ENCODE results near the gene WBP2NL. TPM values are rescaled to one million over a fixed set of nuclear protein-coding genes. Genes with fewer than 3 reads are reported as not detected.

The WBP2NL gene
- polyA plus RNA-seq, 1 experiment: 0.22 TPM

- CTCF ChIA-PET: interaction anchor here (0.9 to 4.2 kb wide), 4 partner anchors 8 to 260 kb away, joined by 3 to 19 read pairs (median 8); partner anchors contain the start of gene CENPM
- no peaks in the 10 kb centered on the region for H3K36me3 ChIP-seq (ENCODE audit: control insufficient read depth, insufficient read depth, low read length)
- no peaks in the 10 kb centered on the region for H3K27me3 ChIP-seq (ENCODE audit: control insufficient read depth, insufficient read depth, low read length)
- H3K4me3 ChIP-seq (ENCODE audit: low read depth, low read length): no peak overlapping the region
- TF ChIP-seq, protein P1, sequence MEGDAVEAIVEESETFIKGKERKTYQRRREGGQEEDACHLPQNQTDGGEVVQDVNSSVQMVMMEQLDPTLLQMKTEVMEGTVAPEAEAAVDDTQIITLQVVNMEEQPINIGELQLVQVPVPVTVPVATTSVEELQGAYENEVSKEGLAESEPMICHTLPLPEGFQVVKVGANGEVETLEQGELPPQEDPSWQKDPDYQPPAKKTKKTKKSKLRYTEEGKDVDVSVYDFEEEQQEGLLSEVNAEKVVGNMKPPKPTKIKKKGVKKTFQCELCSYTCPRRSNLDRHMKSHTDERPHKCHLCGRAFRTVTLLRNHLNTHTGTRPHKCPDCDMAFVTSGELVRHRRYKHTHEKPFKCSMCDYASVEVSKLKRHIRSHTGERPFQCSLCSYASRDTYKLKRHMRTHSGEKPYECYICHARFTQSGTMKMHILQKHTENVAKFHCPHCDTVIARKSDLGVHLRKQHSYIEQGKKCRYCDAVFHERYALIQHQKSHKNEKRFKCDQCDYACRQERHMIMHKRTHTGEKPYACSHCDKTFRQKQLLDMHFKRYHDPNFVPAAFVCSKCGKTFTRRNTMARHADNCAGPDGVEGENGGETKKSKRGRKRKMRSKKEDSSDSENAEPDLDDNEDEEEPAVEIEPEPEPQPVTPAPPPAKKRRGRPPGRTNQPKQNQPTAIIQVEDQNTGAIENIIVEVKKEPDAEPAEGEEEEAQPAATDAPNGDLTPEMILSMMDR (IDR thresholded peaks at IDR 0.05; ENCODE audit: insufficient read depth, low read depth, low read length): no peak
- POLR2A ChIA-PET: no interaction called here
- DNase-seq (ENCODE audit: low read depth): no peak
Measured at GRCh38 chr22:41957941-41958556, 40.5 kb upstream of the WBP2NL start.

- ChIA-PET POLR2A (no interaction called here), CTCF (interaction anchor here (1.0 to 2.2 kb wide), 6 partner anchors 127 to 481 kb away, joined by 3 to 9 read pairs (median 4); partner anchors contain the start of gene NDUFA6)
- DNase-seq (ENCODE audit: low read depth): no peak
- Histone ChIP-seq H3K27me3 (ENCODE audit: control insufficient read depth, insufficient read depth, low read length) (no peaks in the 10 kb centered on the region), H3K4me3 (ENCODE audit: low read depth, low read length) (no peak overlapping the region), H3K36me3 (ENCODE audit: control insufficient read depth, insufficient read depth, low read length) (no peaks in the 10 kb centered on the region)
- TF ChIP-seq, protein P1 (IDR thresholded peaks at IDR 0.05; ENCODE audit: insufficient read depth, low read depth, low read length): no peak
Measured at GRCh38 chr22:41963453-41964111, 35.0 kb upstream of the WBP2NL start.

- ChIA-PET POLR2A (no interaction called here), CTCF (interaction anchor here (0.8 to 2.2 kb wide), 8 partner anchors 127 to 511 kb away, joined by 3 to 9 read pairs (median 4); partner anchors contain the start of gene NDUFA6)
- Histone ChIP-seq H3K4me3 (ENCODE audit: low read depth, low read length) (no peak overlapping the region), H3K36me3 (ENCODE audit: control insufficient read depth, insufficient read depth, low read length) (no peaks in the 10 kb centered on the region), H3K27me3 (ENCODE audit: control insufficient read depth, insufficient read depth, low read length) (no peaks in the 10 kb centered on the region)
- TF ChIP-seq, protein P1 (IDR thresholded peaks at IDR 0.05; ENCODE audit: insufficient read depth, low read depth, low read length): no peak
- DNase-seq (ENCODE audit: low read depth): no peak
Measured at GRCh38 chr22:41964112-41964491, 34.5 kb upstream of the WBP2NL start.

DNA sequence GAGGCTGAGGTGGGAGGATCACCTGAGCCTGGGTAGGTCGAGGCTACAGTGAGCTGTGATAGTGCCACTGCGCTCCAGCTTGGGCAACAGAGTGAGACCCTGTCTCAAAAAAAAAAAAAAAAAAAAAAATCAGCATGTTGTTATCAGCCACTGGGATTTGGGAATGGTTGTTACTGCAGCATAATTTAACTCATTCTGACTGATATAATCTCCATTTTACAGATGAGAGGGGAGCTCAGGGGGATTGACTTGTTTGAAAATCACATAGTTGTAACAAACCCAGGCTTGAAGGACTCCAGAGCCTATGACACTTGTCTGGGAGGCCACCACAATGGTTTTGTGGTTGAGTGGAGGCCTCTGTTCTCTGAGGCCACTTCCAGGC is 32.4 kb upstream of the WBP2NL start:
- TF ChIP-seq, protein P1 (IDR thresholded peaks at IDR 0.05; ENCODE audit: insufficient read depth, low read depth, low read length): no peak
- no peak overlapping the region for H3K4me3 ChIP-seq (ENCODE audit: low read depth, low read length)
- H3K27me3 ChIP-seq (ENCODE audit: control insufficient read depth, insufficient read depth, low read length): 0 out of 2 replicates have a peak, but pooled peaks cover 1% of the 10 kb centered on the region
- DNase-seq (ENCODE audit: low read depth): no peak
- POLR2A ChIA-PET: interaction anchor here (0.6 kb wide), 1 partner anchor 251 kb away, joined by 5 read pairs; no protein-coding TSS in a partner anchor
- CTCF ChIA-PET: interaction anchor here (0.7 to 3.6 kb wide), 12 partner anchors 9 to 507 kb away, joined by 3 to 18 read pairs (median 4); no protein-coding TSS in a partner anchor
- H3K36me3 ChIP-seq (ENCODE audit: control insufficient read depth, insufficient read depth, low read length): no peaks in the 10 kb centered on the region

- DNase-seq (ENCODE audit: low read depth): peak; percentile 56
- Histone ChIP-seq H3K36me3 (ENCODE audit: control insufficient read depth, insufficient read depth, low read length) (no peaks in the 10 kb centered on the region), H3K4me3 (ENCODE audit: low read depth, low read length) (no peak overlapping the region), H3K27me3 (ENCODE audit: control insufficient read depth, insufficient read depth, low read length) (0 out of 2 replicates have a peak, but pooled peaks cover 1% of the 10 kb centered on the region)
- ChIA-PET CTCF (interaction anchor here (0.7 to 3.6 kb wide), 18 partner anchors 9 to 509 kb away, joined by 3 to 18 read pairs (median 4); no protein-coding TSS in a partner anchor), POLR2A (interaction anchor here (0.6 kb wide), 1 partner anchor 251 kb away, joined by 5 read pairs; no protein-coding TSS in a partner anchor)
- TF ChIP-seq, protein P1 (IDR thresholded peaks at IDR 0.05; ENCODE audit: insufficient read depth, low read depth, low read length): peak; percentile 53
Measured at GRCh38 chr22:41966607-41967240, 31.9 kb upstream of the WBP2NL start.

Data from BJ (cell line).